Fibroblast of mammary gland (primary cell): Measurements from ENCODE around the gene HPRT1.

Source experiments
- DNase-seq: peaks from one replicate; pipeline ENCODE4 v3.0.0-alpha.2; 2010; ENCODE audit warnings: low read depth
- H3K4me3 ChIP-seq: 2 replicates; pipeline ENCODE4 v1.5.1; 2011; ENCODE audit warnings: low read depth, mild to moderate bottlenecking, low read length, moderate library complexity; ENCODE audit not compliant: control insufficient read depth
- TF ChIP-seq, protein P1 (sequence below): conservative IDR thresholded peaks from 2 replicates; pipeline ENCODE4 v1.5.1; 2011; ENCODE audit warnings: low read depth, low read length, inconsistent platforms; ENCODE audit not compliant: control insufficient read depth, insufficient read depth

HPRT1 gene

DNA sequence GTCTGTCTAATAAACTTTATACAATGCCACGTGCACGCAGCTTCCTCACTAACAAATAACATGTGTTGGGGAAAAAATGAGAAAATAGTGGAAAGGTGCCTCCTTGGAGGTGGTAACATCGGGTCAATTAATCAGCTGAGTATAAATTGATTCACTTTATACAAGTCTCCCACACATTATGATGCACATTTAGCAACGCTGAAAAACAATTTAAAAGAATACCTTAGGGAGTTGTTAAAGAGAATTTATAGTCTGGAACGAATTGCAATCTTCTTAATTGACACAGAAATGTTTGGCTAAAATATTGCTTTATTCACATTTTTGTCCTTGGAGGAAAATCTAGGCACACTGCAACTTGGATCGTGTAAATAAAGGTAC lies 84.2 kb downstream of the HPRT1 start:
- no peak overlapping the region for H3K4me3 ChIP-seq
- TF ChIP-seq, protein P1, sequence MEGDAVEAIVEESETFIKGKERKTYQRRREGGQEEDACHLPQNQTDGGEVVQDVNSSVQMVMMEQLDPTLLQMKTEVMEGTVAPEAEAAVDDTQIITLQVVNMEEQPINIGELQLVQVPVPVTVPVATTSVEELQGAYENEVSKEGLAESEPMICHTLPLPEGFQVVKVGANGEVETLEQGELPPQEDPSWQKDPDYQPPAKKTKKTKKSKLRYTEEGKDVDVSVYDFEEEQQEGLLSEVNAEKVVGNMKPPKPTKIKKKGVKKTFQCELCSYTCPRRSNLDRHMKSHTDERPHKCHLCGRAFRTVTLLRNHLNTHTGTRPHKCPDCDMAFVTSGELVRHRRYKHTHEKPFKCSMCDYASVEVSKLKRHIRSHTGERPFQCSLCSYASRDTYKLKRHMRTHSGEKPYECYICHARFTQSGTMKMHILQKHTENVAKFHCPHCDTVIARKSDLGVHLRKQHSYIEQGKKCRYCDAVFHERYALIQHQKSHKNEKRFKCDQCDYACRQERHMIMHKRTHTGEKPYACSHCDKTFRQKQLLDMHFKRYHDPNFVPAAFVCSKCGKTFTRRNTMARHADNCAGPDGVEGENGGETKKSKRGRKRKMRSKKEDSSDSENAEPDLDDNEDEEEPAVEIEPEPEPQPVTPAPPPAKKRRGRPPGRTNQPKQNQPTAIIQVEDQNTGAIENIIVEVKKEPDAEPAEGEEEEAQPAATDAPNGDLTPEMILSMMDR, result no peak
- DNase-seq, result peak; percentile 71

DNA sequence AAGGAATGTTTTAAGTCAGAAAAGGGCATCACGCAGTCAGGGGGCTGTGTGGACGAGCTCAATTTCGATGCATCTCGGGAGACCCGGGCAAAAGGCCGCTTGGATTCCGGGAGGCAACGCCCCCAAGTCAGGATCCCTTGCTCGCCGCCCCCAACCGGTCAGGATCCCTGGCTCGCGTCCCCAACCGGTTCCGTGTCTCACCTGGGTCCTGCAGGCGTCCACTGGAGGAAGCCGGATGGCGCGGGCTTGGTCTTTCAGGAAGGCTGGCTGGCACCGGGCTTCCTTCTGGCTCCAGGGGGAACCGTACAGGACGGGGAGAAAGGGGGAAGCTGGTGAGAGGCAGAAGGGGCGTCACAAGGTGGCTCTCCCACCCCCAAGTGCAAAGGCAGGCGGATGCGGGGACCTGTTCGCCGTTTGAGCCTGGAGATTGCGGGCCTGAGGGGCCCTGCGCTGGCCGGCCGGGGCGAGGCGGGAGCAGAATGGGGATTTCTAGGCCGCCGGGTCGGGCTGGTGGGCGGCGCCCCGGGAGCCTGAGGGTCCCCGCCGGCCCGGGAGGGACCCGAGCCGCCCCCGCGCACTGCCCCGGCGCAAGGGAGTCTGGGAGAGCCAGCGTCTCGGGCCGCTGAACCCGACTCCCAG lies 84.7 kb downstream of the HPRT1 start:
- no peak overlapping the region for H3K4me3 ChIP-seq
- TF ChIP-seq, protein P1, result no peak
- DNase-seq, result no peak

DNA sequence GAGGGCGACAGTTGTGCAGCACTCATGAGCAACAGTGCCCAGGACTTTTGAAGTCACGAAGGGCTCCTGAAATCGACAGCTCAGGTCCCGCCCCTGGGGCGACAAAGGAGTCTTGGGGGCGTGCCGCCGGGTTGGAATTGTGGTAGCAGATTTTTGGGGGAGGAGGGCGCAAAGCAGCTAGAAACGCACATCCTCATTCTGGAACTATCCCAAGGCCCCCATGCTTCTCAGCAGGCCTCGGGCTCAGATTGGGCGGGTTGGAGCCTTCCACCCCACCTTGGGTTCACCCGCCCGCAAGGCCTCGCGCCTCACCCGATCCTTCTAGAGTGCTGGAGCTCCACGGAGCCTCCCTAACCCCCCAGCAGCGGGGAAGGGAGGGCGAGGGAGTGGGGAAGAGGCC lies 85.5 kb downstream of the HPRT1 start:
- peak; percentile 53 for DNase-seq
- peak overlapping the region; percentile 4 for H3K4me3 ChIP-seq
- TF ChIP-seq, protein P1, result no peak

DNA sequence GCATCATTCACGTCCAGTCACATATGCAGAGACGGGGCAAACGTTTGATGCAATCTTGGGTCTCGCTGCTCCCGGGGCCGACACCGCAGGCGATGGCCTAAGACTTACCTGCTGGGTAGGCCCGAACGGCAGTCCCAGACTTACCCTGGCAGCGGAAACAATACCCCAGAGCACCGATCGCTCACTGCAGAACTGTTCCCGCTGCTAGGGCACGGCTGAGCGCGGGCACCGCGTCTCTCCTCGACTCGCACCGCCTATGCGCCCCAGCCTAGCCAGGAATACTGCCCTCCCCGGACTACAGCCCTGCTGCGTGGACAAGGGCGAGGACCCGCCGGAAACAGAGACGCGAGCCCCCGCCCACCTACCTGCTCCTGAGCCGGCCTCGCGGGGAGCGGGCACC lies 86.2 kb downstream of the HPRT1 start:
- H3K4me3 ChIP-seq, result peak overlapping the region; percentile 65
- TF ChIP-seq, protein P1, result no peak
- DNase-seq, result no peak

DNA sequence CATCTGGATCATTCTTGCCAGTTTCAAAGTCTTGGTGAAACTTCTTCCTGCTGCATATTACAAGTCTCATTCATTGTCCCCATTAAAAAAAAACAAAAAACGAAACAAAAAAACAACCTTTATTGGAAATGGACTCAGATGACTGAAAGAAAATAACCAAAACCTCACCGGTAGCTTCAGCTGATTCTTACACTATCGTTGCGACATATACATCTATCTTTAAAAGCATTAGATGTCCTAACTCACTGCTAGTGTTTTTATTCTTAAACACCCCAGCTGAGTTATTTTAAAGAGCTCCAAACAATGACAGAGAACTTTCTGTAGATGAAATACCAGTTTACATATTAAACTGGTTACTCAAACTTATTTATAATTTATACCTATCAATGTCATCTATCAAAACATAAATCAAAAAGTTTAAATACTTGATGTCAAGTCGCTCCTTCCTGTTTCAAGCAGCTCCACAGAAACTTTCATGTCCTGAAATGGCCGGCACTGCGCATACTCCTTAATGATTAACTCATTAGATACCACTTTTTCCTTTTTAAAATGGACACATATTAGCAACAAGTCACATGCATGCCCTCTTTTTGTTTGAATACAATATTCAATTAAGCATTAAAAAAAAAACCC lies 87.2 kb downstream of the HPRT1 start:
- DNase-seq, result peak; percentile 49
- TF ChIP-seq, protein P1, result no peak
- H3K4me3 ChIP-seq, result peak overlapping the region; percentile 65

DNA sequence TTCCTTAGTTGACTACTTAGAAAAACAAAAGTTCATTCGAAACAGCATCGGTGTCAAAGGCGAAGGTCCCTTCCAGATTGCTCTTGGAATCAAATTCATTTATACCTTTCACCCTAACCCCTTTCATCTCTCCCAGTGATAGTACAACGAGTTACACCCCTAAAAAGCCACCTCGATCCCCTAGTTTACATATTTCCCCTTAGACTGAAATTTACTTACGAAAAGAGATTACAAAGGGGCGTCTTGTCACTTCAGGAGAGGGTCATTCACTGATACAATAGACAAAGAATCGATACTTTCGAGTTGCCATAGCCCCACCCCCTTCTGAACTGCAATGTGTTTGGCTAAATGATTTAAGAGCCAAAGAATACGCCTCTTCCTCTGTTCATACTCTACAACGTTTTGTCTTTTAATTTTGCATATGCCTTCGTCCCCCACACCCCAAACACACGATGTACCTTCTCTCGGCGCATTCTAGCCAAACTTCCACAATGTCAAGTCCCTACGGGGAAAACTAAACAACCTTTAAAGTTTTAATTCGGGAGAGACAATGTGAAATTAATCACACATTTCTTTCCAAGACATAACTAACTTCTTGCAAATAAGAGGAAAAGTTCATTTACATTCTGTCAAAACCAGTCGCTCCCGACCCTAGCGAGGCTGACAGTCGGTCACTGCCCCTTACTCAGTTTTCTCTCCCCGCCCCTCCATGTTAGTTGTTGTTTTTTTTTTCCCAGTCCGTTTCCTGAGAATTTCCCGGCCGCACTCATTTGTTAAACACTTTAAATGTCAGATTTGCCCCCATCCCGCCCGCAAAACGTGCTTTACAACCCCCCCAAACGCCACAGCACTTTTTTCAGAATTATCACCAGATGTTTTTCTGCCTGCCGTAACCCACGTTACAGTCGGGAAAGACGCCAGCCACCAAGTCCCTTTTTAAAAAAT lies 88.6 kb downstream of the HPRT1 start:
- peak; percentile 39 for DNase-seq
- TF ChIP-seq, protein P1, result no peak
- peak overlapping the region; percentile 65 for H3K4me3 ChIP-seq
